H9 (cell line): ENCODE data around the gene USP36. TPM values are rescaled to one million over a fixed set of nuclear protein-coding genes. Genes with fewer than 3 reads are reported as not detected.

Source experiments
- DNase-seq: peaks from one replicate; pipeline ENCODE4 v3.0.0-alpha.2; 2017
- H2AFZ ChIP-seq: one replicate; pipeline ENCODE4 v1.6.1; 2013; ENCODE audit warnings: mild to moderate bottlenecking, low read length, control low read depth, moderate library complexity
- H2AK5ac ChIP-seq: 2 replicates; pipeline ENCODE4 v1.6.1; 2013; ENCODE audit warnings: low read length, control low read depth, mixed read lengths; ENCODE audit not compliant: insufficient read length
- H2BK120ac ChIP-seq: one replicate; pipeline ENCODE4 v1.6.1; 2013; ENCODE audit warnings: low read depth, mild to moderate bottlenecking, low read length, control low read depth, inconsistent platforms; ENCODE audit not compliant: poor library complexity, severe bottlenecking
- H2BK12ac ChIP-seq: 2 replicates; pipeline ENCODE4 v1.6.1; 2013; ENCODE audit warnings: low read length, control low read depth, mixed read lengths, low read depth; ENCODE audit not compliant: insufficient read length
- H2BK15ac ChIP-seq: 2 replicates; pipeline ENCODE4 v1.6.1; 2013; ENCODE audit warnings: low read depth, low read length, control low read depth
- H2BK20ac ChIP-seq: one replicate; pipeline ENCODE4 v1.6.1; 2013; ENCODE audit warnings: low read depth, mild to moderate bottlenecking, low read length, control low read depth, inconsistent platforms; ENCODE audit not compliant: poor library complexity, severe bottlenecking
- H2BK5ac ChIP-seq: 2 replicates; pipeline ENCODE4 v1.6.1; 2013; ENCODE audit warnings: low read length, control low read depth, mixed read lengths; ENCODE audit not compliant: insufficient read length
- H3K14ac ChIP-seq: 2 replicates; pipeline ENCODE4 v1.6.1; 2013; ENCODE audit warnings: low read length, control low read depth; ENCODE audit not compliant: insufficient read depth
- H3K18ac ChIP-seq: 2 replicates; pipeline ENCODE4 v1.6.1; 2013; ENCODE audit warnings: low read depth, mild to moderate bottlenecking, mixed read lengths, low read length, control low read depth; ENCODE audit not compliant: insufficient read length
- H3K23ac ChIP-seq: 2 replicates; pipeline ENCODE4 v1.6.1; 2013; ENCODE audit warnings: low read length, control low read depth, mixed read lengths, low read depth; ENCODE audit not compliant: insufficient read length
- H3K23me2 ChIP-seq: 2 replicates; pipeline ENCODE4 v1.6.1; 2013; ENCODE audit warnings: low read depth, mild to moderate bottlenecking, mixed read lengths, low read length, control low read depth; ENCODE audit not compliant: insufficient read length, poor library complexity, severe bottlenecking
- H3K27ac ChIP-seq: 2 replicates; pipeline ENCODE4 v1.5.1; 2013; ENCODE audit warnings: low read length, control low read depth, mixed read lengths, low read depth; ENCODE audit not compliant: insufficient read length
- H3K27me3 ChIP-seq: 2 replicates; pipeline ENCODE4 v1.6.1; 2013; ENCODE audit warnings: low read length, control low read depth, inconsistent platforms; ENCODE audit not compliant: insufficient read depth
- H3K4ac ChIP-seq: 2 replicates; pipeline ENCODE4 v1.6.1; 2013; ENCODE audit warnings: low read depth, mild to moderate bottlenecking, control low read depth, inconsistent platforms, low read length, moderate library complexity
- H3K4me1 ChIP-seq: 2 replicates; pipeline ENCODE4 v1.6.1; 2013; ENCODE audit warnings: low read length, control low read depth, inconsistent platforms; ENCODE audit not compliant: insufficient read depth
- H3K4me2 ChIP-seq: 2 replicates; pipeline ENCODE4 v1.6.1; 2013; ENCODE audit warnings: low read length, control low read depth, mixed read lengths; ENCODE audit not compliant: insufficient read length, insufficient read depth
- H3K56ac ChIP-seq: 2 replicates; pipeline ENCODE4 v1.6.1; 2013; ENCODE audit warnings: low read depth, mild to moderate bottlenecking, mixed read lengths, low read length, control low read depth; ENCODE audit not compliant: insufficient read length
- H3K79me1 ChIP-seq: 2 replicates; pipeline ENCODE4 v1.6.1; 2013; ENCODE audit warnings: low read depth, mild to moderate bottlenecking, moderate library complexity, low read length, control low read depth, inconsistent platforms; ENCODE audit not compliant: insufficient read depth, poor library complexity, severe bottlenecking
- H3K79me2 ChIP-seq: 2 replicates; pipeline ENCODE4 v1.6.1; 2013; ENCODE audit warnings: low read length, control low read depth, inconsistent platforms; ENCODE audit not compliant: insufficient read depth
- H3K9ac ChIP-seq: 2 replicates; pipeline ENCODE4 v1.6.1; 2013; ENCODE audit warnings: low read length, control low read depth, mixed read lengths; ENCODE audit not compliant: insufficient read length; ENCODE audit errors: extremely low read depth
- H3K9me3 ChIP-seq: one replicate; pipeline ENCODE4 v1.6.1; 2013; ENCODE audit warnings: low read depth, low read length, inconsistent platforms; ENCODE audit not compliant: control insufficient read depth
- H3T11ph ChIP-seq: one replicate; pipeline ENCODE4 v1.6.1; 2013; ENCODE audit warnings: mild to moderate bottlenecking, low read length, control low read depth, inconsistent platforms
- H4K20me1 ChIP-seq: one replicate; pipeline ENCODE4 v1.6.1; 2013; ENCODE audit not compliant: control insufficient read depth, insufficient read length, insufficient read depth
- H4K5ac ChIP-seq: 2 replicates; pipeline ENCODE4 v1.6.1; 2013; ENCODE audit warnings: low read depth, mild to moderate bottlenecking, mixed read lengths, low read length, control low read depth; ENCODE audit not compliant: insufficient read length
- H4K8ac ChIP-seq: replicated peaks from 2 replicates; pipeline ENCODE4 v1.6.1; 2013; ENCODE audit warnings: low read length, control low read depth, mixed read lengths, low read depth; ENCODE audit not compliant: insufficient read length
- H4K91ac ChIP-seq: 2 replicates; pipeline ENCODE4 v1.6.1; 2013; ENCODE audit warnings: low read depth, mild to moderate bottlenecking, moderate library complexity, mixed read lengths, low read length, control low read depth; ENCODE audit not compliant: insufficient read length
- H3K27ac Mint-ChIP-seq, 3 experiments: 2 replicates in 2 of 3; 3 replicates in 1 of 3; pipeline ENCODE4 v1.8.0; 2020 to 2021; ENCODE audit warnings: mixed read lengths in 3 of 3, mild to moderate bottlenecking in 1 of 3, moderate library complexity in 1 of 3
- H3K27me3 Mint-ChIP-seq: 2 replicates; pipeline ENCODE4 v1.8.0; 2021; ENCODE audit warnings: low read depth, mild to moderate bottlenecking, moderate library complexity, mixed read lengths
- H3K36me3 Mint-ChIP-seq, 3 experiments: 2 replicates in 2 of 3; 3 replicates in 1 of 3; pipeline ENCODE4 v1.8.0; 2020 to 2021; ENCODE audit warnings: low read depth in 3 of 3, mixed read lengths in 3 of 3; ENCODE audit not compliant: insufficient read depth in 1 of 3
- H3K4me1 Mint-ChIP-seq, 2 experiments: 2 replicates each; pipeline ENCODE4 v1.8.0; 2020; ENCODE audit warnings: mixed read lengths in 2 of 2
- H3K4me3 Mint-ChIP-seq, 2 experiments: 2 replicates in 1 of 2; 3 replicates in 1 of 2; pipeline ENCODE4 v1.8.0; 2020 to 2021; ENCODE audit warnings: mild to moderate bottlenecking in 2 of 2, mixed read lengths in 2 of 2, moderate library complexity in 1 of 2
- H3K9me3 Mint-ChIP-seq, 2 experiments: 2 replicates in 1 of 2; 3 replicates in 1 of 2; pipeline ENCODE4 v1.8.0; 2020; ENCODE audit warnings: mild to moderate bottlenecking in 2 of 2, mixed read lengths in 2 of 2, moderate library complexity in 1 of 2
- CTCF ChIP-seq: fragments of 200-600 bp; sonication (generic); conservative IDR thresholded peaks from 3 replicates; pipeline ENCODE4 v1.8.0; 2021; ENCODE audit warnings: antibody characterized with exemption, mild to moderate bottlenecking
- WGBS: extraction: QIAGEN DNeasy Blood & Tissue Kit; methylation state at CpG from one replicate; pipeline ENCODE4 v1.1.7; 2013; ENCODE audit warnings: missing lambda C conversion rate, low lambda C conversion rate, mixed read lengths; ENCODE audit not compliant: insufficient read length; ENCODE audit errors: extremely low coverage; 5-methylcytosine and 5-hydroxymethylcytosine counted together
- total RNA-seq: library from RNA; stranded (reverse); gene quantifications from 2 replicates; pipeline ENCODE4 v1.2.1, GENCODE V29; 2021

USP36 gene
- total RNA-seq, 1 experiment from 2014 or later, result 106 TPM

GRCh38 chr17:78781893-78782304 lies 58.7 kb downstream of the USP36 start, which contains the start of gene CYTH1:
TSS of gene CYTH1 (minus strand) at chr17:78782273. CDS start at chr17:78782223, 50 bp downstream.
- H3K56ac ChIP-seq, result no peak within 1 kb of the TSS
- no peak within 1 kb of the TSS for H2BK120ac ChIP-seq
- no peak within 1 kb of the TSS for H4K5ac ChIP-seq
- H3K9ac ChIP-seq, result peak within 1 kb of the TSS; percentile 80
- Mint-ChIP-seq H3K27me3 (no peaks in the 10 kb centered on the region; the same call in 1 of the 2 replicates), H3K27ac (peak within 1 kb of the TSS; percentile 69 to 95 (median 94); a peak in 5 of 7 replicates), H3K4me1 (peaks cover 21 to 30% of the 10 kb centered on the region in 2 experiments), H3K36me3 (no peaks in the 10 kb centered on the region; a peak in 1 of 7 replicates), H3K9me3 (no peaks in the 10 kb centered on the region), H3K4me3 (peak within 1 kb of the TSS; percentile 66 to 85)
- H3K79me2 ChIP-seq, result no peaks in the 10 kb centered on the region
- no peak within 1 kb of the TSS for H4K8ac ChIP-seq
- no peaks in the 10 kb centered on the region for H4K20me1 ChIP-seq
- no peak for DNase-seq
- no peak for TF ChIP-seq CTCF
- H3K79me1 ChIP-seq, result peaks cover 3% of the 10 kb centered on the region
- no CpG with 5 or more reads among the region's 64 CpGs for WGBS
- no peak within 1 kb of the TSS for H3K23ac ChIP-seq
- H2AFZ ChIP-seq, result no peak within 1 kb of the TSS
- H2AK5ac ChIP-seq, result no peak within 1 kb of the TSS
- no peaks in the 10 kb centered on the region for H3K4me1 ChIP-seq
- H4K91ac ChIP-seq, result no peak within 1 kb of the TSS
- H2BK5ac ChIP-seq, result no peak within 1 kb of the TSS
- peak within 1 kb of the TSS; percentile 83; the same call in 1 of the 2 replicates for H3K14ac ChIP-seq
- H2BK12ac ChIP-seq, result no peak within 1 kb of the TSS
- H3K27me3 ChIP-seq, result no peaks in the 10 kb centered on the region
- H3K27ac ChIP-seq, result peak within 1 kb of the TSS; percentile 34
- H3K23me2 ChIP-seq, result no peaks in the 10 kb centered on the region
- H3K9me3 ChIP-seq, result no peaks in the 10 kb centered on the region
- peak within 1 kb of the TSS; percentile 78 for H3K18ac ChIP-seq
- no peak within 1 kb of the TSS for H3T11ph ChIP-seq
- H3K4ac ChIP-seq, result no peak within 1 kb of the TSS
- H2BK20ac ChIP-seq, result no peak within 1 kb of the TSS
- peak within 1 kb of the TSS; percentile 65 for H3K4me2 ChIP-seq
- no peak within 1 kb of the TSS for H2BK15ac ChIP-seq
